ENCODE results near the gene TEX54. TPM values are rescaled to one million over a fixed set of nuclear protein-coding genes. Genes with fewer than 3 reads are reported as not detected.

TEX54 gene
- total and polyA plus RNA-seq, 2 of the 13 experiments (the other 11 are each of a cell fraction or from before 2014, with no cell fraction given): not detected

DNA sequence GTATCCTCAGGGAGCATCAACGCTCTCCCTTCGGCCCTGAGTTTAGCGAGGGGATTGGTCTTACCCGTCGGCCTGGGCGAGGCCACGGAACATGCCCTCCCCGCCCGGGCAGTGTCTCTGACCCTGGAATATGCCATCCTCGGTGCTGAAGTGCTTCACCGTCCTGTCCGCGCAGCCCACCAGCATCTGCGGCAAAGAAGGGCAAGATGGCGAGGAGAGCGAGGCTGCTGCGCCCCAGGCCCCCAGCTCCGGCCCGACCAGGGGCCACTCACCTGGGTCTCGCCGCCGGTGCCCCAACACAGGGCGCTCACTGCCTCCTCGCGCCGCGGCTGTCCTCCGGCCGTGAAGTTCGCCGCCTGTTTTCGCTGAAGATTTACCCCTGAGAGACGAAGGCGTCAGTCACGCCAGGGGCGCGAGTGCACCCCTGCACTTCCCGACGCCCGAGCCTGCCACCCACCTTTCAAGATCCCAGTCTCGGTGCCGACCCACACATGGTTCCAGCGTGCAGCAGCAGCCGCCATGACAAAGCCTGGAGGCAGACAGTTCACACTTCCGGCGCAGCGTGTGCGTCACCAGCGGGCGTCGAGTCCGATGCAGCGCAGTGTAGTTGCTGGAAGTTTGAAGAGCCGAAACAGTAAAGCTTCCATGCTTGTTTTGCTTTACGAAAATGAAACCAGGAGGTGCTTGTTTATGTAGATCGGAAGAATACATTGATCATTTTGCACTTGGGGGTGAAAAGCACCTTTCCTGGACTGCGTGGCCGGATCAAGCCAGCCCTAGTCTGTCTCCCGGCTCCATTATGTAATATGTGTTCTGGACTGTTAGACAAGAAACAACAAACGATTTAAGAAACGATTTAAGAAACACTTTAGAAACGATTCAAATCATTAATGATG is 6.7 kb upstream of the TEX54 start, which contains the start of gene WDR74 (continued):
- TF ChIP-seq, protein P1, sequence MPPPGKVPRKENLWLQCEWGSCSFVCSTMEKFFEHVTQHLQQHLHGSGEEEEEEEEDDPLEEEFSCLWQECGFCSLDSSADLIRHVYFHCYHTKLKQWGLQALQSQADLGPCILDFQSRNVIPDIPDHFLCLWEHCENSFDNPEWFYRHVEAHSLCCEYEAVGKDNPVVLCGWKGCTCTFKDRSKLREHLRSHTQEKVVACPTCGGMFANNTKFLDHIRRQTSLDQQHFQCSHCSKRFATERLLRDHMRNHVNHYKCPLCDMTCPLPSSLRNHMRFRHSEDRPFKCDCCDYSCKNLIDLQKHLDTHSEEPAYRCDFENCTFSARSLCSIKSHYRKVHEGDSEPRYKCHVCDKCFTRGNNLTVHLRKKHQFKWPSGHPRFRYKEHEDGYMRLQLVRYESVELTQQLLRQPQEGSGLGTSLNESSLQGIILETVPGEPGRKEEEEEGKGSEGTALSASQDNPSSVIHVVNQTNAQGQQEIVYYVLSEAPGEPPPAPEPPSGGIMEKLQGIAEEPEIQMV (CRISPR knock-in tag; IDR thresholded peaks at IDR 0.05; ENCODE audit: low read depth): peak; percentile 81; the same call in 1 of the 2 replicates
- TF ChIP-seq POLR2A (IDR thresholded peaks at IDR 0.05; ENCODE audit: insufficient read depth in 1 of 2, low read depth in 2 of 2, low read length in 2 of 2) (peak; percentile 90 to 94), ZNF33B (CRISPR knock-in tag; IDR thresholded peaks at IDR 0.05) (no peak), FOSL1 (CRISPR knock-in tag; IDR thresholded peaks at IDR 0.05; ENCODE audit: borderline replicate concordance) (no peak), ZKSCAN5 (CRISPR knock-in tag; IDR thresholded peaks at IDR 0.05) (no peak), ZNF367 (CRISPR knock-in tag; IDR thresholded peaks at IDR 0.05; ENCODE audit: borderline replicate concordance) (no peak), NFKB2 (CRISPR knock-in tag; IDR thresholded peaks at IDR 0.05; ENCODE audit: borderline replicate concordance) (peak; percentile 81; the same call in 1 of the 2 replicates), JUND (CRISPR knock-in tag; IDR thresholded peaks at IDR 0.05) (peak; percentile 53; the same call in 1 of the 2 replicates), SIX4 (CRISPR knock-in tag; IDR thresholded peaks at IDR 0.05) (peak; percentile 59; the same call in 1 of the 2 replicates), SOX6 (IDR thresholded peaks at IDR 0.05) (no peak), SOX6 (CRISPR knock-in tag; IDR thresholded peaks at IDR 0.05) (peak; percentile 45; the same call in 1 of the 2 replicates), ZNF20 (CRISPR knock-in tag; IDR thresholded peaks at IDR 0.05) (no peak)
- TF ChIP-seq, protein P2, sequence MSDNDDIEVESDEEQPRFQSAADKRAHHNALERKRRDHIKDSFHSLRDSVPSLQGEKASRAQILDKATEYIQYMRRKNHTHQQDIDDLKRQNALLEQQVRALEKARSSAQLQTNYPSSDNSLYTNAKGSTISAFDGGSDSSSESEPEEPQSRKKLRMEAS (IDR thresholded peaks at IDR 0.05): peak; percentile 99
- TF ChIP-seq, protein P3, sequence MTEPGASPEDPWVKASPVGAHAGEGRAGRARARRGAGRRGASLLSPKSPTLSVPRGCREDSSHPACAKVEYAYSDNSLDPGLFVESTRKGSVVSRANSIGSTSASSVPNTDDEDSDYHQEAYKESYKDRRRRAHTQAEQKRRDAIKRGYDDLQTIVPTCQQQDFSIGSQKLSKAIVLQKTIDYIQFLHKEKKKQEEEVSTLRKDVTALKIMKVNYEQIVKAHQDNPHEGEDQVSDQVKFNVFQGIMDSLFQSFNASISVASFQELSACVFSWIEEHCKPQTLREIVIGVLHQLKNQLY (CRISPR knock-in tag; IDR thresholded peaks at IDR 0.05): peak; percentile 63; the same call in 1 of the 2 replicates
- TF ChIP-seq, protein P4, sequence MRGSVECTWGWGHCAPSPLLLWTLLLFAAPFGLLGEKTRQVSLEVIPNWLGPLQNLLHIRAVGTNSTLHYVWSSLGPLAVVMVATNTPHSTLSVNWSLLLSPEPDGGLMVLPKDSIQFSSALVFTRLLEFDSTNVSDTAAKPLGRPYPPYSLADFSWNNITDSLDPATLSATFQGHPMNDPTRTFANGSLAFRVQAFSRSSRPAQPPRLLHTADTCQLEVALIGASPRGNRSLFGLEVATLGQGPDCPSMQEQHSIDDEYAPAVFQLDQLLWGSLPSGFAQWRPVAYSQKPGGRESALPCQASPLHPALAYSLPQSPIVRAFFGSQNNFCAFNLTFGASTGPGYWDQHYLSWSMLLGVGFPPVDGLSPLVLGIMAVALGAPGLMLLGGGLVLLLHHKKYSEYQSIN (CRISPR knock-in tag; IDR thresholded peaks at IDR 0.05; ENCODE audit: borderline replicate concordance): no peak
- TF ChIP-seq, protein P5, sequence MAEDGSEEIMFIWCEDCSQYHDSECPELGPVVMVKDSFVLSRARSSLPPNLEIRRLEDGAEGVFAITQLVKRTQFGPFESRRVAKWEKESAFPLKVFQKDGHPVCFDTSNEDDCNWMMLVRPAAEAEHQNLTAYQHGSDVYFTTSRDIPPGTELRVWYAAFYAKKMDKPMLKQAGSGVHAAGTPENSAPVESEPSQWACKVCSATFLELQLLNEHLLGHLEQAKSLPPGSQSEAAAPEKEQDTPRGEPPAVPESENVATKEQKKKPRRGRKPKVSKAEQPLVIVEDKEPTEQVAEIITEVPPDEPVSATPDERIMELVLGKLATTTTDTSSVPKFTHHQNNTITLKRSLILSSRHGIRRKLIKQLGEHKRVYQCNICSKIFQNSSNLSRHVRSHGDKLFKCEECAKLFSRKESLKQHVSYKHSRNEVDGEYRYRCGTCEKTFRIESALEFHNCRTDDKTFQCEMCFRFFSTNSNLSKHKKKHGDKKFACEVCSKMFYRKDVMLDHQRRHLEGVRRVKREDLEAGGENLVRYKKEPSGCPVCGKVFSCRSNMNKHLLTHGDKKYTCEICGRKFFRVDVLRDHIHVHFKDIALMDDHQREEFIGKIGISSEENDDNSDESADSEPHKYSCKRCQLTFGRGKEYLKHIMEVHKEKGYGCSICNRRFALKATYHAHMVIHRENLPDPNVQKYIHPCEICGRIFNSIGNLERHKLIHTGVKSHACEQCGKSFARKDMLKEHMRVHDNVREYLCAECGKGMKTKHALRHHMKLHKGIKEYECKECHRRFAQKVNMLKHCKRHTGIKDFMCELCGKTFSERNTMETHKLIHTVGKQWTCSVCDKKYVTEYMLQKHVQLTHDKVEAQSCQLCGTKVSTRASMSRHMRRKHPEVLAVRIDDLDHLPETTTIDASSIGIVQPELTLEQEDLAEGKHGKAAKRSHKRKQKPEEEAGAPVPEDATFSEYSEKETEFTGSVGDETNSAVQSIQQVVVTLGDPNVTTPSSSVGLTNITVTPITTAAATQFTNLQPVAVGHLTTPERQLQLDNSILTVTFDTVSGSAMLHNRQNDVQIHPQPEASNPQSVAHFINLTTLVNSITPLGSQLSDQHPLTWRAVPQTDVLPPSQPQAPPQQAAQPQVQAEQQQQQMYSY (CRISPR knock-in tag; IDR thresholded peaks at IDR 0.05): no peak
